Activated T-cell treated with anti-CD3 and anti-CD28 coated beads for 1 hour (primary cell): ENCODE data around the gene NEK10.
"Not testable (repeated sequence)": the region's sequence is repeated elsewhere in the genome, so short reads cannot be mapped to it uniquely, and the experiment has no call there.

ENCODE experiments used
- DNase-seq: peaks from one replicate; pipeline ENCODE4 v3.0.0-alpha.2; 2020; ENCODE audit warnings: low read depth

NEK10 gene

DNA sequence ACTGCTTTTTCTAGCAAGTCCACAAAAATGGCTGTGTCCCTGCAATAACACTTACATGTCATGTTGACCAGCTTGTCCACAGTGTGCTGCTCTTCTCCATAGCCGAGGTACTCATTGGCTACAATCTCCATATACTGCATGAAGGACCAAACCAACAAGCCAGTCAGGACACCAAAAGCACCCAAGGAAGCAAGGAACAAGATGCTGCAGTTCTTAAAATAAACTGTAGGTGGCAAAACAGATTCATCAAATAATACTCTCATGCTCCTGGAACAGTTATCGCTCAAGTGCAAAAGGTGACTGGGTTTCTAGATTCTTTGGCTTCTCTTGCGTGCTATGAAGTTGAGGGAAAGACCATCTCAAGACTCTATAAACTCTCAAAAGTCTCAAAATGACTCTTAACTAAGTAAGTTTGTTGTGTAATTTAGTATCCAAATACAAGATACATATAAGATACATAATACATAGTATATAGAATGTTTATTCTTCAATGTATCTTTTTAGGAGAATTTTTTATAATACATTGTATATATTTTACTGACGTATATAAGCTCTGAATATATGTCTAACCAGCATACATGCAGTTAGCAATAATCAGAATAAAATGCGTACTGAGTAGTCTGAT lies 57.0 kb downstream of the NEK10 start:
- DNase-seq: no peak

DNA sequence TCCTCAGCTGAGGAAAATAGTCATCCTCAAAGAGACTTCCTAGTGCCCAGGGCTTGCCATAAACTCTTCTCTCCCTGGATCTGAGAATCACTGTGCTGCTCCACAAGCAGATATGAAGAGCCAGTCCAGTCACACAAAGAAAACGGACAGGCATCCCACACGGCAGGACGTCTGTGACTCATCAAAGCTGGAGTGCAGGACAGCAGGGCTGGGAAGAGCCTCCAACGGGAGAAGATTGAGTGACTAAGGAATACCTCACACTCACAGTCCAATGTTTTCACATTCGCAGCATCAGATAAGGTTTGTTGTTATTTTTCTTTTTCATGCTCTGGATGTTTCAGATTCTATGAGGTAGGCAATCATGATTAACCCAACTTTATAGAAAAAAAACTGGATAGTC lies 57.8 kb downstream of the NEK10 start:
- no peak for DNase-seq

DNA sequence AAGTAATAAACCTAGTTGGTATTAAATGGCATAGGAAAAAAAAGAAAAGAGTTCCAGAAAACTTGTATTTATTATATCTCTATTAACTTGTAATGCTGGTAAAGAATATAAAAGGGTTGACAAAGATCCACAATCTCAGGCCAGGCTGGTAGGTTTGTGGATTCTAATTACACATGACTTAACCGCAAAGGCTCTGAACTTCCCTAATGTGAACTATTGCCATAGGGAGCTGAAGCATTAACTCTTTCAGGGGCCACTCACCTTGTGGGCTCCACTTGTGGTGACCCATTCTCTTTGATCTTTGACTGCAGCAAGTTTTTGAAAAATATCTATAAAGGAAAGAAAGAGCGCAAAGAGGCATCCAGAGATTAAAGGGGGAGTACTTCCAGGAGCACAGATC lies 58.5 kb downstream of the NEK10 start:
- no peak for DNase-seq

DNA sequence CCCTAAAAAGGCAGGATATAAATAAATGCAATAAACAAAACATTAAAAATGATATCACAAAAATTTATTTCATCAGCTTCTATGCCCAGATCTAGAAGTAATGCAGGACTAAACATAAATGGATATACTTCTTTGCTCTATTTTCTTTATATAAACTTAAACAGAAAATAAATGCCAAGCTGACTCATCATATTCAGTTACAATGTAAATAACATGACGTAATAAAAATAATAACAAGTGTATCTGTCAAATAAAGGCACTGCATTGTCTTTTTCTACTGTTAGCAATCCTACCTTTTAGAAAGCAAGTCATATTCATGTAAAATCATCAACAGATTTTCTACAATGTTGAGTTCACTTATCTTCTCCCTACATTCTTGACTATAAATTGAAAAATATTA lies 61.6 kb downstream of the NEK10 start:
- DNase-seq: no peak

DNA sequence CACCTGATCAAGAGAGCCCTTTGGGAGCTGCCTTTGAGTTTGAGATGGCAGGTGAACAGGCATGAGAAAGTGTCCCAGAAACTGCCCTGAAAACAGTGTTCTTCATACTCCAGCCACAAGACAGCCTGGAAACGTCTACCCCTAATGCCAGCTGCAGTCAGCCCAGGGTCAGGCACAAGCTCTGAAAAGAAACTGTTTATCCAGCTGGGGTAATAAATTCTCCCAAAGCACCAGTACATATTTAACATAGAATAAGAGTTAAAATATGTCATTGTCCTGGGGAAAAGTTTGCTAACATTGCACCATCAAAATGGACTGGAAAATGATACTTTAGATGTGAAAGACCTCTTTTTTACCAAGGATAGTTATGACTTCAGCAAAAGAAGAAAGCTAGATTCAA lies 66.3 kb downstream of the NEK10 start:
- no peak for DNase-seq

DNA sequence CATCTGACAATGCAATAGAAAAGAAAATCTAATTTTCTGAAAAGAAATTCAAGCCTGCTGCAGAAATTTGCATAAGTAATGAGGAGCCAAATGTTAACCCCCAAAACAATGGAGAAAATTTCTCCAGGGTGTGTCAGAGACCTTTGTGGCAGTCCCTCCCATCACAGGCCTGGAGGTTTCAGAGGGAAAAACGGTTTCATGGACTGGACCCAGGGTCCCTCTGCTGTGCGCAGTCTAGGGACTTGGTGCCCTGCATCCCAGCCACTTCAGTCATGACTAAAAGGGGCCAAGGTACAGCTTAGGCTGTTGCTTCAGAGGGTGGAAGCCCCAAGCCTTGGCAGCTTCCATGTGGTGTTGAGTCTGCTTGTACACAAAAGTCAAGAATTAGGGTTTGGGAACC lies 70.2 kb downstream of the NEK10 start:
- not testable (repeated sequence) for DNase-seq

DNA sequence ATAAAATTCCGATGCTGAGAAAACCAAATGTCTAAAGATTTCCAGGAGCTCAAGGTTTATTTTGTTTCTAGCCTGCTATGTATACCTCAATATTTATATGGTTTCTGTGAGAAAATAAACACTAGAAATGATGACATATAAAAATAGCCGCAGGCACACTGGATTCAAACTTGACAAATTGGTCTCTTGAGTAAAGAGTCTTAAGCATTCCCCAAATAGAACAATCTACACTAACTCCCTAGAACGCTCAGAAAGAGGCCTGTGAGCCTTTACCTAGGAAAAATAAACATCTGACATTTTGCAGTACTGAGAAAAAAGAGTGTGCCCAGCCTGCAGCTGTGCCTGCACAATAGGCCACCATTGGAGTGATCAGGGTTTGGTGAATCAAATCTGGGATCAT lies 75.2 kb downstream of the NEK10 start:
- DNase-seq: no peak

DNA sequence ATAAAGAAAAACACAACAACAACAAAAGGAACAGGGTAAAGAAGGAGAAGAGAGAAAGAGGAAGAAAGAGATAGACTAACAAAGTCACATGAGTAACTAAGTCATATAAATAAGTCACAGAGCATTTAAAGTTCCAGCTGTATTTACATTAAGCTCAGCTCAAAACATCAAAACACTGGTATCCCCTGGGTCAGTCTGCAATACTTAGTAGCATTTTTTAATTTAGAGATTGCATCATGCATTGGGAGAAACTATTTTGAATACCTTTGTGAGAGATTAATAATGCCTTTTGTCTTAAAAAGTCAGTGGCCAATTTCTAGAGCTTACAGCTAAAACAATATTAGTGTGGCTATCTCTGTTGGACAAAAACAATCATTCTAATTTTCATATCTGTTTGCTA lies 78.4 kb downstream of the NEK10 start:
- no peak for DNase-seq

DNA sequence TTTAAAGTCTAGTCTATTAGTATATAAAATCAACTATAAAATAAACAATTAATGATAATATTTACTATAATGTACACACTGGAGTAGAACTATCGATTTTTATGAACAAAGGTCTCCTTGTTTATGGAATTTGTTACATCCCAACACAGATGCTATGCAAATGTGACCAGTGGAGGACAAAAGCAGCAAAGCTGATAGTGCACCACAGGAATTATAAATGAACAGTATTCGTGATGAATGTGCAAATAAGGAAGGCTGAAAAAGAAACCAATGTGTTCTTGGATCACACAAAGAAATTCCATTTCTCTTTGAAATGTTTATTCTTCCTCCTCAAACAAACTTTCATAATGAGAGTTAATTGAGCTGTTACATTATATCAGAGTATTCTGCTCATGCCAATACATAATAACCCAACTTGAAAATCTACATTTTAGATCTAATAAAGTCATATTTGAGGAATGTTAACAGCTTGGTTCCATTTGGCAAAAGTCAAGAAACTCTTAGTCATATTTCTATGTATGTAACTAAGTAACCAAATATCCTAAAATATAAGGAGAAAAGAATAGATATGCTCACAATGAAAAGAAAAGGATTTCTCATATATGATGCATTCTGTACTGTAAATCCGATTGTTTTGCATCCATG lies 79.3 kb downstream of the NEK10 start:
- DNase-seq: no peak

DNA sequence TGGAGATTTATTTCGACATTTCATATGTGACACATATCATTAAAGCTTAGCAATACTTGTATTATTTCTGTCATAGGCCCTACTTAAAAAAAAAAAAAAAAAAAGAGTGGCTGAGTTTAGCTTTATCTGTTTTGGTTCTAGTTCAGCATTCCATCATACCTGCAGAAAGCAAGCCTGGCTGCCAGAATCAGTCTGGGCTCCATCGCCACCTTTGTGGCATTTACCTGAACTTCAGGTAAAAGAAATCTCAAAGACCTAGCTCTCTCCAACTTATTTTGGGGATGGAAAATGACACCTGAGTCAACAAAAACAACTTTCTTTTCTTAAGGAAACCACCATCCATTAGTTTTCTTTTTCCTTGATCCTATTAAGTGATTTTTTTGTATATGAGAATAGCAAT lies 82.1 kb downstream of the NEK10 start:
- no peak for DNase-seq

DNA sequence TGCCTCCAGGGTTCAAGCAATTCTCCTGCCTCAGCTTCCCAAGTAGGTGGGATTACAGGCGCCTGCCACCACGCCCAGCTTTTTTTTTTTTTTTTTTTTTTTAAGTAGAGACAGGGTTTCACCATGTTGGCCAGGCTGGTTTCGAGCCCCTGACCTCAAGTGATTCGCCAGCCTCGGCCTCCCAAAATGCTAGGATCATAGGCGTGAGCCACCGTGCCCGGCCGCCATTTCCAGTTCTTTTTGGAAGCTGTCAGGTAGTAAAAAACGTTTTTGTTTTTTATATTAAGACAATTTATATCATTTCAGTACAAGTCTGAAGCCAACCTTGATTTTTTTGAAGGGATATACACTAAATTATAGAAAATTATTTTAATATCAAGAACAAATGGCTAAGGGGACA lies 82.7 kb downstream of the NEK10 start:
- not testable (repeated sequence) for DNase-seq

DNA sequence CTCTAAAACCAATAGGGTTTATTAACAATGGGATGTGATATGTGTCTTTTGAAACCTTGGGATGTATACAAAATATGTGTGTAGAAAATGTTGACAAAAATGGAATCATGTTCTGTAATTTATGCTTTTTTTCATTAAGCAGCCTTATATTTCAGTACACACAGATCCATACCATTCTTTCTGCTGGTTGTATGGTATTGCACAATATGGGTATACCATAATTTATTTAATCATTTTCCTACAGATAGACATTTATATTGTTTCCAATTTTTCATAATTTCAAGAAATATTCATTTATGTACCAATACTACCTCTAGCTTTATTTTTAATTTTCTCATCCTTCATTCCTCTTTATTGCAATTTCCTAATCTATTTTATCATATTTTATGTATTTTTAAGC lies 83.5 kb downstream of the NEK10 start:
- no peak for DNase-seq

DNA sequence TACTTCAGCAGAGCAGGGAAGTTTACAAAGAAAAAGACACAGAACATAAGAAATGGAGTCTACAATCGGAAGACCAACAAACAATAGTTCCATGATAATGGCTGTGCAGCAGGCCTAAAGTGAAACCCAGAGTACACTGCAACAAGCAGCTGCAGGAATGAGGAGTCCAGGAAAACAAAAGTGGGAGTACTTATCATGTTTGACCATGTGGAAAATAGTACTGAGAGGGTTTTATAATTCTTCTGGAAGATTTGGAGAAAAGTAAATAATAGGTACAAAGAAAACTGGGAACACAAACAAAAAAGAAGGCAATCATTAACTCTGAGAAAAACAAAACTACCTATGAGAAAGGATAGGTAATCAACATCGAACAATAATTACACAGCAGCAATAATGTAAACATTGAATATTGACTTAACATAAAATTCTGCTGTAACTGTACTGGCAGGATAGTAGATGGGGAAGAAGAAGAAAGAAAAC lies 87.5 kb downstream of the NEK10 start:
- DNase-seq: no peak

DNA sequence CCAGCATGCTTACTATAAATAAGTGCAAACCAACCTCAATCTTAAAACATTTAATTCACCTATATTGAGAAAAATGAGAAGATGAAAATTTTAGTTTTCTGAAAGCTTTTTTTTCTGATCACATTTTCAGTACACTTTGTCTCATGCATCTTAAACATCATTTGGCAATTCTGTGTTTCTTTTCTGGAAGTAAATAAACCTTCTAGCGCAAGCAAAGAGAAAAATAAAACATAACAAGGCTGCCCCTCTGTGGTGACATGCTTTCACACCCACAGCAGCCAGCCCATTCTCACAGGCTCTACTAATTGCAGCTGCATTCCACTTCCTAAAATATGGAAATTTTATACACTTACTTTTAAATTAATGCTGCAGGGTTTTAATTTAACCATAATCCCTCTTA lies 90.1 kb downstream of the NEK10 start:
- no peak for DNase-seq

DNA sequence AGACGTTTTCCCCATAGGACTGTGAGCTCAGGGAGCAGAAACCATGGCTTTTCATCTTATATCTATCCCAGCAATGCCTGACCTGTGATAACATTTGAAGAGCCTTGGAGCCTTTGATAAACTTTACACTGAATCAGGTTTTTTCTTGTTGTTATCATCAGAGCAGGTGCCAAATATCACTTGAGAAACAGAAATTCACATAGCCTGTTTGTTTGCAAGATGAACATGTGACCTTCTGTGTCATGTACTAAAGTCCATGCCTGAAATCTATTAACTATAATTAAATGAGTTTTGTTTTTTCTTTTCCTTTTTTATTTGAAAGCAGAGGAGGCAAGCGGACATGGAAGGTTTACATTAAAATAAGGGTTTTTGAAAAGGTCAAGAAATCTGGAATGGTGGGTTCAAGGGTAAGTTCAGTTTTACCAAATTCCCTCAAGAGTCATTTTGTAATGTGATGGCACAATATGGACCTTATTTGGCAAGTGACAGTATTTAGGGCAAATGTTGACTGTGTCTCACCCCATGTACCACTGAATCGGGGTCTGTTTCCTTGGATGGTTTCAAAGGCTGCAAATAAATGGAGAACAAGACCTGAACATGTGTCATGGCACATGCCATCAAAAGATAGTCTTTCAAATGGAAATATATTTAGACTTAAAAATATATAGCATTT lies 90.7 kb downstream of the NEK10 start:
- DNase-seq: no peak

DNA sequence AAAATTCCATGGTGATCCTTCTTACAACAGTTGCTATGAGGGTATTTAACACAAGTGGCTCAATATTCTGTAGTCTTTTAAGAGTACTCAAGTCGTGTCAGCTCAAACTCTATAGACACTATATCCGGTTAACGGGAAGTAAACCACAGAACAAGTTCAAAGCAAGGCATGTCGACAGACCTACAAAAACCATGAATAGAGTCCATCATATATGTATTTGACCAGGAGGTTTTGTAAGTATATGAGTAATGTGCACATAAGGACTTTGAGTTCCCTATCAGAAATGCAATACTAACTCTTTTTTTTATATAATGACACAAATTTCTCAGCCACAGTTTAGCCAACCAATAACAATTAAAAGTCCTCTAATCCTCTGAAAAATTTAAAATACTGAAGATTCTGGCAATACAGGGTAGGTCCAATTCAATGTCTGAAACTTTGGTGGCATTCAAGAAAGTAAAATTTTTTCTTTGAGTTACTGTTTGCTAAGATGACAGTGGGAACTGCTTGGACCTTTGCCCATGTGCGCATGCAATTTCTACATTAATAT lies 93.7 kb downstream of the NEK10 start:
- no peak for DNase-seq

DNA sequence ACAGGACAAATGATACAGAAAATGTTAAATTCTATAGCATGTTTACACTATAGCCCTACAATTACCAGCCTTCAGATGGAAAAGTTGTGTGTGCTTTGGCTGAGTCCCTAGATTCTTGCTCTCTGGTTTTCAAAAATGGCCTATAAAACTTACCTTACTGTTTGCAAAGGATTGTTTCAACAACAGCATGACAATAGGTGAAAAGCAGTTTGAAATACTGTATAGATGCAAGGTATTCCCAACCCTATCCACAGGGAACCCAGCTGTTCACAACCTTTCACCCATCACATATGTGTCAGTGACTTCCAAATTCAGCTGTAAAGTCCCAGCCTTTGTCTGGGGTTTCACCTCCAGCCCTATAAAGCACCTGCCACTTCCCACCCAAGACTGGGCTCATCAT lies 97.3 kb downstream of the NEK10 start:
- DNase-seq: no peak

DNA sequence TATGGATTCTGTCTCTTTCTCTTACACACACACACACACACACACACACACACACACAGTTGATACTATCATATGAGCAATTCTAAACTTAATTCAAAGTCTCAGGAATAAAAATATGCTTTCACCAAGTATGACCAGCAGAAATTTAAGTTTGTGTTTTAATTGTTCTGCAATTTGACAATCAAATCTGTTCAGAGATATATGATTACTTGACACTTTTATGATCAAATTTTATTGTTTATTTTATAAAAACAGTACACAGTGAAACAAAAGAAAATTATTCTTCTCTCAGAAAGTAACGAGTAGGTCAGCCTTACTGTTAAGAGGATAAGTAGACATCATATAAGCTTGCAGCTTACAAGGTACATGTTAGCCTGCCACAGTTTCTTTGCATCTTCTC lies 114.3 kb downstream of the NEK10 start:
- no peak for DNase-seq

DNA sequence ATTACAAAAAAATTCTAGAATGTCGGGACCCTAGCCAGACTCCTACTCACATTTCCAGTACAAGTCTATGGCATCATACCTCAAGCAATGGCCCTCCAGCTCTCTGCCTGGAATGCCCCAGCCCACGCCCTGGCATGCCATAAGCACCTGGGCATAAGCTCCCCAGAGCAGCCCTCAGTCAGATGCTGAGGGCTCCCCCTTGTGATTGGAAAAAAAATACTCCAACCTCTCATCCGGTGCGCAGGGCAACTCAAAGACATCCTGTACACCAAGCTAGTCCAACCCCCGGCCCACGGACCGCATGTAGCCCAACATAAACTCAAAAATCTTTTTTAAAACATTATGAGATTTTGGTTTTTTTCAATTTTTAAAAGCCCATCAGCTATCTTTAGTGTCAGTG lies 115.4 kb downstream of the NEK10 start:
- DNase-seq: no peak

DNA sequence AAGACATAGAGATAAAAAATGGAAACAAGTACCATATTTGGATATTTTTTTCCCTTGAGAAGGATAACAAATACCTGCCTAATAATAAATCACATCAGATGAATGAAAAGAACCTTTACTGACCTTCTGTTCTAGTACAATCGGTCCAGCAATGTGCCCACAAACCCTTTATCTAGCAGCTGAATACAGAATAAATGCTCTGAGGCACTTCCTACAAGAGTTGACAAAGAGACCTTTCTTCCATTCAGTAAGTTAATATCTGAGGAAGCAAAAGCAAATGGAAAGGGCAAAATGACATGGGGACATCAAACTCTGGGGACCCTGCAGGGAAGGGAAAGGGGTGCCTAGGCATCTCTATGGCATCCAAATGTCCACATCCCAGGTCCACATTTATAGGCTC lies 115.8 kb downstream of the NEK10 start:
- no peak for DNase-seq

DNA sequence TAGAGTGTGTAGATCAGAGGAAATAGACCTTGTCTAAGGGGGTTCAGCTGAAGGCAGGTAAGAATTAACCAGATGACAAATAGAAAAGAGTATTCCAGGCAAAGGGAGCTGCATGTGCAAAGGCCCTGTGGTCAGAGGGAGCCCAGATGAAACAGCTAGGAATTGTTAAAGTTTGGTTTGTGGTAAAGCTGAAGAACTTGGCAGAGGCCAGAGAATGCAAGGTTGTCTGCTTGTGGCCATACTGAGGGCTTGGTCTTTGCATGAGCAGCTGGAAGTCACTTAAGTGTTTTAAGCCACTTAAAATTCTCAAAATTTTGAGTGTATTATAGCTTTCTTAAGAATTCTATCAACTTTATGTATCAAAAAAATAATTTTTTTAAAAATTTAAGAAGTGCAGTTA lies 116.5 kb downstream of the NEK10 start:
- DNase-seq: no peak

DNA sequence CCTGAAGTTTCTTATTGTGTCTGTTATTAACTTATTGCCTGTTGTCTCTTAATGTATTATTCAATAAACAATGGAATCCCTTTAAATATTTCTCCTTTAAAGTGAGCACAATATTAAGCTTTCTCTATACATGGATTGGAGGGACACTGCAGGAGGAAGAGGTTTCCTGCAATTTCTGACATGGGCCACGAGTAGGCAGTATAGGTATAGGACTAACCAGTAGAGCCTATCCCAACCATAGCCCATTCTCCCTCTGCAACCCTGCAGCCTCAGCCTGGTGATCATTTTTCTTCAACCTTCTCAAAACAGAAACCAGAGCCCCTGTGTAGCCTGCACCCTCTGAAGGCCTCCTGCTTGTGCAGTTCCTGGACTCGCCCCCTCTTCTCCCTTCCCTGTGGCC lies 124.8 kb downstream of the NEK10 start:
- no peak for DNase-seq

DNA sequence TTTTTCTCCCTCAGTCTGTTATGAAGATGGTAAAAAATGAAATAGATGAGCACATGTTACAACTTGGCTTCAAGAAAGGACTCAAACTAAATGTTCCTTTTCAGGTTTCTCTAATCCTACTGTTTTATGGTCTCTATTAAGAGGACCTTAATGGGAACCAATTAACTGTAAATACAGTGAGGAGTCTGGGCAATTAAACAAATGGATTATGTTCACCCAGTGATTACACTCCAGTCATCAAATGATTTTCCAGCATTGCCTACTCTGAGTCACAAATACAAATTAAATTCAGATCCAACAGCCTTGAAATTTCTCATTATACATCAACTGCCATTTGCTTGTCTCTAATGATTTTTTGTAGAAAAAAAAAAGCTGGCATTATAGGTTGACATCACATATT lies 129.2 kb downstream of the NEK10 start:
- no peak for DNase-seq
